GM10847 (cell line): ENCODE results near the gene DIS3L.

Source experiments
- POLR2A ChIP-seq: IDR thresholded peaks from 2 replicates; pipeline ENCODE4 v1.6.1; 2011; ENCODE audit not compliant: insufficient read length; ENCODE audit errors: extremely low read depth

Gene DIS3L

GRCh38 chr15:66293419-66294156, at the start of gene DIS3L:
TSS of gene DIS3L (plus strand) at chr15:66293568. CDS start at chr15:66293597, 29 bp downstream.
- peak; percentile 41 for TF ChIP-seq POLR2A

- no peak for TF ChIP-seq POLR2A
These were observed 46.4 kb upstream of the DIS3L start for GRCh38 chr15:66246937-66247336.

GRCh38 chr15:66249605-66250174, 43.7 kb upstream of the DIS3L start:
- no peak for TF ChIP-seq POLR2A

- no peak for TF ChIP-seq POLR2A
These were observed 42.1 kb upstream of the DIS3L start for GRCh38 chr15:66251065-66251789.

GRCh38 chr15:66251790-66252684, 41.3 kb upstream of the DIS3L start:
- no peak for TF ChIP-seq POLR2A

GRCh38 chr15:66252685-66253417, 40.5 kb upstream of the DIS3L start:
- TF ChIP-seq POLR2A: no peak

GRCh38 chr15:66253418-66254088, 39.8 kb upstream of the DIS3L start, which contains the start of gene MEGF11:
TSS of gene MEGF11 (minus strand) at chr15:66253750. CDS start at chr15:66128403, 125,347 bp downstream.
- TF ChIP-seq POLR2A: no peak

- TF ChIP-seq POLR2A: no peak
These were observed 39.0 kb upstream of the DIS3L start for GRCh38 chr15:66254089-66254950.

GRCh38 chr15:66254951-66255676, 38.3 kb upstream of the DIS3L start:
- no peak for TF ChIP-seq POLR2A

- no peak for TF ChIP-seq POLR2A
These were observed 36.7 kb upstream of the DIS3L start for GRCh38 chr15:66256692-66257091.

GRCh38 chr15:66261056-66261455, 32.3 kb upstream of the DIS3L start:
- no peak for TF ChIP-seq POLR2A

GRCh38 chr15:66264859-66265513, 28.4 kb upstream of the DIS3L start:
- no peak for TF ChIP-seq POLR2A
